ENCODE data around the gene RASSF6. TPM values are rescaled to one million over a fixed set of nuclear protein-coding genes. Genes with fewer than 3 reads are reported as not detected.

Gene RASSF6
- polyA plus RNA-seq (2012; rRNA removed): not detected in 2 replicates
- polyA plus RNA-seq (2012; cell fraction: cytosol; rRNA removed): not detected in 2 replicates
- polyA plus RNA-seq (2012; cell fraction: nucleus; rRNA removed): not detected in 2 replicates

GRCh38 chr4:73620115-73620792 is at the start of gene RASSF6:
Gene RASSF6, minus strand, starts transcription at chr4:73620436. Its CDS starts 8,641 bp downstream, at chr4:73611795.
- ChIA-PET CTCF (interaction anchor here (1.3 kb wide), 1 partner anchor 47 kb away, joined by 4 read pairs; no protein-coding TSS in a partner anchor), POLR2A (no interaction called here)
- TF ChIP-seq NFIC (IDR thresholded peaks at IDR 0.05; ENCODE audit: borderline replicate concordance) (no peak), EZH2phosphoT487 (IDR thresholded peaks at IDR 0.05; ENCODE audit: borderline replicate concordance, low read depth) (no peak), TCF12 (IDR thresholded peaks at IDR 0.05) (no peak), JUND (IDR thresholded peaks at IDR 0.05) (no peak), GABPA (IDR thresholded peaks at IDR 0.05; ENCODE audit: low read depth) (no peak), NRF1 (IDR thresholded peaks at IDR 0.05; ENCODE audit: low read depth, low read length) (no peak), YY1 (IDR thresholded peaks at IDR 0.05; ENCODE audit: low read depth) (no peak), MXI1 (IDR thresholded peaks at IDR 0.05; ENCODE audit: low read depth, low read length) (no peak), SIN3A (IDR thresholded peaks at IDR 0.05; ENCODE audit: borderline replicate concordance, low read depth, low read length) (no peak), EP300 (IDR thresholded peaks at IDR 0.05; ENCODE audit: borderline replicate concordance in 1 of 2, low read depth in 1 of 2, low read length in 1 of 2) (no peak)
- TF ChIP-seq, protein P1, sequence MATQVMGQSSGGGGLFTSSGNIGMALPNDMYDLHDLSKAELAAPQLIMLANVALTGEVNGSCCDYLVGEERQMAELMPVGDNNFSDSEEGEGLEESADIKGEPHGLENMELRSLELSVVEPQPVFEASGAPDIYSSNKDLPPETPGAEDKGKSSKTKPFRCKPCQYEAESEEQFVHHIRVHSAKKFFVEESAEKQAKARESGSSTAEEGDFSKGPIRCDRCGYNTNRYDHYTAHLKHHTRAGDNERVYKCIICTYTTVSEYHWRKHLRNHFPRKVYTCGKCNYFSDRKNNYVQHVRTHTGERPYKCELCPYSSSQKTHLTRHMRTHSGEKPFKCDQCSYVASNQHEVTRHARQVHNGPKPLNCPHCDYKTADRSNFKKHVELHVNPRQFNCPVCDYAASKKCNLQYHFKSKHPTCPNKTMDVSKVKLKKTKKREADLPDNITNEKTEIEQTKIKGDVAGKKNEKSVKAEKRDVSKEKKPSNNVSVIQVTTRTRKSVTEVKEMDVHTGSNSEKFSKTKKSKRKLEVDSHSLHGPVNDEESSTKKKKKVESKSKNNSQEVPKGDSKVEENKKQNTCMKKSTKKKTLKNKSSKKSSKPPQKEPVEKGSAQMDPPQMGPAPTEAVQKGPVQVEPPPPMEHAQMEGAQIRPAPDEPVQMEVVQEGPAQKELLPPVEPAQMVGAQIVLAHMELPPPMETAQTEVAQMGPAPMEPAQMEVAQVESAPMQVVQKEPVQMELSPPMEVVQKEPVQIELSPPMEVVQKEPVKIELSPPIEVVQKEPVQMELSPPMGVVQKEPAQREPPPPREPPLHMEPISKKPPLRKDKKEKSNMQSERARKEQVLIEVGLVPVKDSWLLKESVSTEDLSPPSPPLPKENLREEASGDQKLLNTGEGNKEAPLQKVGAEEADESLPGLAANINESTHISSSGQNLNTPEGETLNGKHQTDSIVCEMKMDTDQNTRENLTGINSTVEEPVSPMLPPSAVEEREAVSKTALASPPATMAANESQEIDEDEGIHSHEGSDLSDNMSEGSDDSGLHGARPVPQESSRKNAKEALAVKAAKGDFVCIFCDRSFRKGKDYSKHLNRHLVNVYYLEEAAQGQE (IDR thresholded peaks at IDR 0.05; ENCODE audit: low read depth, low read length): no peak
- TF ChIP-seq, protein P2, sequence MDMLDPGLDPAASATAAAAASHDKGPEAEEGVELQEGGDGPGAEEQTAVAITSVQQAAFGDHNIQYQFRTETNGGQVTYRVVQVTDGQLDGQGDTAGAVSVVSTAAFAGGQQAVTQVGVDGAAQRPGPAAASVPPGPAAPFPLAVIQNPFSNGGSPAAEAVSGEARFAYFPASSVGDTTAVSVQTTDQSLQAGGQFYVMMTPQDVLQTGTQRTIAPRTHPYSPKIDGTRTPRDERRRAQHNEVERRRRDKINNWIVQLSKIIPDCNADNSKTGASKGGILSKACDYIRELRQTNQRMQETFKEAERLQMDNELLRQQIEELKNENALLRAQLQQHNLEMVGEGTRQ (IDR thresholded peaks at IDR 0.05; ENCODE audit: borderline replicate concordance, low read depth, low read length): no peak
- WGBS (ENCODE audit: low lambda C conversion rate): under 1% methylated on average over 10 of the region's 24 CpGs
- no peak for DNase-seq
- Histone ChIP-seq H3K79me2 (ENCODE audit: insufficient read depth) (no peaks in the 10 kb centered on the region), H2AFZ (ENCODE audit: low read depth) (no peak within 1 kb of the TSS), H3K4me3 (ENCODE audit: low read depth in 2 of 2, low read length in 1 of 2) (no peak within 1 kb of the TSS), H3F3A (replicated peaks; ENCODE audit: insufficient read depth) (no peaks in the 10 kb centered on the region), H4K20me1 (ENCODE audit: insufficient read depth) (no peaks in the 10 kb centered on the region), H3K9me3 (no peaks in the 10 kb centered on the region), H3K9ac (no peak within 1 kb of the TSS), H3K27ac (ENCODE audit: low read depth in 2 of 2, low read length in 1 of 2) (no peak within 1 kb of the TSS), H3K9me2 (no peaks in the 10 kb centered on the region), H3K36me3 (replicated peaks in 1 of 2; ENCODE audit: control insufficient read depth in 1 of 2, insufficient read depth in 2 of 2, low read length in 1 of 2) (peaks cover 0 to 2% of the 10 kb centered on the region in 2 experiments), H3K27me3 (ENCODE audit: insufficient read depth) (peaks cover 27% of the 10 kb centered on the region; the same call in 1 of the 2 replicates), H3K4me1 (ENCODE audit: control insufficient read depth in 1 of 2, insufficient read depth in 2 of 2, low read depth in 1 of 2, low read length in 1 of 2) (no peaks in the 10 kb centered on the region), H3K4me2 (peak within 1 kb of the TSS; percentile 43; the same call in 1 of the 2 replicates)
